Activated gamma-delta T cell treated with Interleukin-2 at 50 U/mL for 16 hours (primary cell): Measurements from ENCODE around the gene TGFBR3L.
"Not testable (repeated sequence)": the region's sequence is repeated elsewhere in the genome, so short reads cannot be mapped to it uniquely, and the experiment has no call there.

Experiments used
- DNase-seq: peaks from one replicate; pipeline ENCODE4 v3.0.0-alpha.2; 2020

The TGFBR3L gene

DNA sequence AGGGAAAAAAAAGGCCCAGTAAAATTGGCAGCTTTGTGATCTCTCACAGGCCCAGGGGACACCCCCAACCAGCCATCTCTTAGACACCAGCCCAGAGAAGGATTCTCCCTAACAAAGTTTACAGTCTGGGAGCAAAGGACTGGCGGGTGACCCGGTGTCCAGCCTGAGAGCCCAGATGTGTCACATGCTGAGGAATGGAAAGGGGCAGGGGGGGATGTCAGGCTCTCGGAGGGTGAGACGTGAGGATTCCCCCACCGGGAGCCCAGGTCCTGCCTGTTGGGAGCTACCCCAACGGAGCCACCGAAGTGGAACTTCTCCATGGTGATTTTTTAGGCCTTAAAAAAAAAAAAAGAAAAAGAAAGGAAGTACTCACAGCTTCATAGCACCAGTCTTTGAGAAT lies 16.1 kb downstream of the TGFBR3L start:
- DNase-seq, result no peak

DNA sequence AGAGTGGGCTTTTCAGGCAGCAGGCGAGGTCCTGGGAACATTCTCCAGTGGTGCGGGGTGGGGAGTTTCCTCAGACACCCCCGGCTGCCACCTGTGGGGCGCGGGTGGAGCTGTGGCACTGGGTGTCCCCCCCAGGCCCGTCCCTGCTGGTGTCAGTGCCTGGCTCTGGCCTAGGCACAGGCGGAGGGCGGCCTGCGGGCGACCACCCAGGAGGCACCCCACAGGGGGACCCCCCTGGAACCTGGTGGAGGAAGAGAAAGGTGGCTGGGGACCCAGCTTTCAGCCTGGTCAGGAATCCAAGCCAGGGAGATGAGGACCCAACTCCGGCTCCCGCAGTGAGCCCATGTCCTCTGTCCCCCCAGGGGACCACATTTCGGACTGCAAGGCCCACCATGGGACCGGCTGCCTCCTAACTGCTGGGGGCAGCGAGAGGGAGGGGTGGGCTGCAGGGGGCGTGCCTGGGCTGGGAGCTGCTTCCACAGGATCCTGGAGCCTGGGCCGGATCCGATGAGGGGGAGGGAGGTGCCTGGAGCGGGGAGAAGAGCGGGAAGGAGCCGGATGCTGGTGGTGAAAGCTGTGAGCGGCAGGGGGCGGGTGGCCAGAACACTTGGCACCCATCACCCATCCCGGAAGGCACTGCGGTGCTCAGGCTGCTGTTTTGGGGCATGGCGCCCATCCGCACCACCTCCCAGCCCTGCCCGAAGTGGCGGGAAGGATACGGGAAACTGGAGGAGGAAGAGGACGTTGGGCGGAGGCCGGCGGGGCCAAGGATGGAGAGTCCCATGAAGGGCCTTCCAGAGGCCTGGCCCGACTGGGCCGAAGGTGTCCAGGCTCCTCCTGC lies 16.8 kb downstream of the TGFBR3L start:
- DNase-seq, result no peak

DNA sequence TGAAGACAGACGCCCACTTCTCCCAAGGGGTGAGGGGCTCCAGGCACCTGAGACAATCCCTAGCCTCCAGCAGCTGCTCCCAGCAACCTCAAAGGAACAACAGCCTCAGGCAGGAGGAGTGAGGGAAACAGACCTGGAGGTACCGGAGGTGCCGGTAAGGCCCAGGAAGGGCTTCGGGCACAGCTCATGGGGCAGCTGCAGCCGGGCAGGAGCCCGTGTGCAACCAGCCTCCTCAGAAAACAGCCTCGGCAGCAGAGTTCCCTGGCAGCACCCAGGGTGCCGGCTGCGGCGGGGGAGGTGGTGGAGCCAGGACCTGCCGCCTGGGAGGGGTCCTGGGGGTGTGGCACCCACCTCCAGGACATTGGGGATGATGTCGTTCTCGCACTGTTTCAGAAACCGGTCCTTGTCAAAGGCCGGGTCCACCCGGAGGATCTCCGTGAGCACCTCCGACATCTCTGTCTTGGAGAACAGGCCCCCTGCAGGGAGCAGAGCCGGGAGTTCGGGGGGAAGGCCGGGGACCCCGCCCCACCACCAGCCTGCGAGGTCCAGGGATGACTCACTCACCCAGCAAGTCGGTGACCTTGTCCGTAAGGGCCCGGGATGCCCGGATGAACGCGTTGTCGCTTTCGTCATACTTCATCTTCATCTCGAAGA lies 17.8 kb downstream of the TGFBR3L start:
- no peak for DNase-seq

DNA sequence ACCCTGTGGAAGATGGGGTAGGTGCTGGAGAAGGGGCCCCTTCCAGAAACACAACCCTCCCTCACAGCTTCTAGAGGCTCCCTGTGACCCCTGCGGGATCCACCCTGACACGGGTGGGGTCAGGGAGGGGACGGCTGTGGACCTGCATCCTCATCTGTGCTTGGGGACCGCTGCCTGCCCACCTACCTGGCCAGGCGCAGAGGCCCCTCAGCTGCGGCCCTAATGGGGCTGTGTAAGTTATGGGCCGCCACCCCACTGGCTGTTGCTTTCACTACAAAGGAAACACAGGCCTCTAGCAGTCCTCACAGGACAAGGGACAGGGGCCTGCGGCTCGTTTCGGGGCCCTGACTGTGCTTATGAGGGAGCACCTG lies 18.3 kb downstream of the TGFBR3L start:
- DNase-seq, result no peak

DNA sequence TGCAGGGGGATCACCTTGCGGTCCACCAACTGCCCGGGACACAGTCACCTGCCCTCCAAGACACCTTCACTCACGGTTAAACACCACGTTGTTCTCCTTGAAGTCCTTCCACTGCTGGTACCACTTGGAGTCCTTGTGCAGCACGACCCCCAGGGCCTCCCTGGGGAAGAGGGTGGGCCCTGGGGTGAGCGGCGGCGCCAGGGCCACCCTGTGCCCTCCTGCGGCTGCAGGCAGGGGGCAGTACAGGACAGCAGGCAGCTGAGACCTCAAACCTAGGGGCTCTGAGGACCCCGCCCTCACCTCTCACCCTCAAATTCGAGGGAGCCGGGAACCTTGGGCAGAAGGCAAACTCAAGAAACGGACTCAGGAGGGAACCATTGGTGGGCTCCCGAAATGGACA lies 18.8 kb downstream of the TGFBR3L start:
- DNase-seq, result no peak

DNA sequence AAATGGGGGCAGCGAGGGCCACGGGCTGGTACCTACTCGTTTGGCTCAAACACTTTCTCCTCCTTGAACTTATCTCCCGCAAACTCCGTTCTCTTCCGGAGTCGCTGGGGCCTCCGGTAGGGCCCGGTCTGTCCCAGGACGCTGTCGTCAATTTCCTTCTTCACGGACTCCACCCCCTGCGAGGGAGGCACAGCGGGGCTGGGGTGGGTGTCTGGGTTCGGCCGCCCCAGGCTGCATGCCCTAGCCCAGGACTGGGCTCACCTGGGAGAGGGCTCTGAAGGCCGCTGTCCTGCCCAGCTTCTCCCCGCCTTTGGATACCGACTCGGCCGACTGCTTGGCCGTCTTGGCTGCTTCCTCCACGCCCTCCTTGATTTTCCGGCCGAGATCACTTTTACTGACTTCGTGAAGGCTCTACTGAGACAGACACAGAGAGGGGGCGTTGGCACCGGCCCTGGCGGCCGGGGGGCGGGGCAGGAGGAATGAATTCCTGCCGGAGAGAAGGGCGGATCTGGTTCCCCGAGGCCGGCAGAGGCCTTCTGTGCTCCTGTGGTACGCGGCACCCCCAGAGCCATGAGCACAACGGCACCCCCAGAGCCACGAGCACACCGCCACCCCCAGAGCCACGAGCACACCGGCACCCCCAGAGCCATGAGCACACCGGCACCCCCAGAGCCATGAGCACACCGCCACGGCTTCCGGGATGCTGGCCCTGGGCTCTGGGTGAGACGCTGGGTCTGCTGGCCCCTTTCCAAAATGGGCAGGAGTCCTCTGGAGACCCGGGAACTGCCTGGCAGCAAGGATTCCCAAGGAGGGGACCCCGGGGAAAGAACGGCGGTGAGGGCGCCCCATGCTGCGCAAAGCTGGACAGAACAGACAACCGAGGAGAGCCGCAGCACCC lies 19.4 kb downstream of the TGFBR3L start:
- no peak for DNase-seq

DNA sequence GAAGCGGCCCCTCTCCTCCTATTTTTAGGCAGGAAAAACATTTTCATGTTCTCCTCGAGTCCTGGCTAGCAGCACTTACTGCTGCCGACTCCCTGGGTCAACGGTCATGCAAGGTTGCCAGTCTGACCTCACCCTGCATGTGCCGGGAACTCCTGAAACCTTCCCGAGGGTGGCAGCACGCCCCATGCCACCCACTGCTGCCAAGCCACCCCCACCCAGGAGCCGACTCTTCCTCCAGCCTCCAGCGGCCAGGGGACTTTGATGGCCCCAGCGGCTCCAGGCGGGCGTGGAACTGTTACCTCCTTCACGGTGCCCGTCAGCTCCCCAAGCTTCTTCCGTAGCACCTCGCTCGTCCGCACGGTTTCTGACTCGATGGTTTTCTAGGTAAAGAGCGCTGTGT lies 20.1 kb downstream of the TGFBR3L start:
- no peak for DNase-seq

DNA sequence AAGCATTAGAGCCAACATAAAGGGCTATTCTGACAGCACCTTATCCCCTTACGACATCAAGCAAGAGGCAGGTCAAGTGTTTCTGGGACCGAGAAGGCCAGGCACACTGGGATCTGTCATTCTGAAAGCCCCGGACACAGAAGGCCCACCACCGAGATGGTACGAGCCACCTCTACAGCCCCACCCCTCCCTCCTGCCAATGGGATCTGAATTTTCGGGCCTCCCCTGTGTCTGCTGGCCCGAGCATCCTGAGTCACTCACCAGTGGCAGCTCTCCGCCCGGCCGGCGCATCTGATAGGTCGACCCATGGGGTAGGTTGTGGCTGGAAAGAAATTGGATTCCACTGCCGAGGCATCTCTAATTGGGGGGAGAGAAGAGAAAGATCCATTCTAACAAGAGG lies 26.2 kb downstream of the TGFBR3L start:
- no peak for DNase-seq

DNA sequence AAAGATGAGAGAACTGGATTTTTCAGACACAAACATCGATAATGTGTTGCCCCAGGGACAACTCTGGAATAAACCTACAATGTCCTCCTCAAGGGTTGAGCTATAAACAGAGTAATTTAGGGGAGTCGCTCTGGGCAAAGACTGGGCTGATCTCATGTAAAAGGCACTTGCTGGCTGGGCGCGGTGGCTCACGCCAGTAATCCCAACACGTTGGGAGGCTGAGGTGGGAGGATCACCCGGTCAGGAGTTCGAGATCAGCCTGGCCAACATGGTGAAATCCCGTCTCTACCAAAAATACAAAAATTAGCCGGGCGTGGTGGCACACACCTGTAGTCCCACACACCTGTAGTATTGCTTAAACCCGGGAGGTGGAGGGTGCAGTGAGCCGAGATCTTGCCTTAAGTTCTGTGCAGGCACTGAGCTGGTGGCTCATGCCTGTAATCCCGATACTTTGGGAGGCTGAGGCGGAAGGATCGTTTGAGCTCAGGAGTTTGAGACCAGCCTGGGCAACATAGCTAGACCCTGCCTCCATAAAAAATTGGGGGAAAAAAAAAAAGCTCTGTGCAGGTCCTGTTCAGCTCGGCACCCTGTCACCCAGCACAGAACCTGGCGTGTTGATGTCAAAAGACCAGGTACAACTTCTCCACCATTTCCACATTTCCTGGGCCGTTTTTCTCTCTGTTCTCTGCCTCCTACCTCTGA lies 27.4 kb downstream of the TGFBR3L start:
- no peak for DNase-seq

DNA sequence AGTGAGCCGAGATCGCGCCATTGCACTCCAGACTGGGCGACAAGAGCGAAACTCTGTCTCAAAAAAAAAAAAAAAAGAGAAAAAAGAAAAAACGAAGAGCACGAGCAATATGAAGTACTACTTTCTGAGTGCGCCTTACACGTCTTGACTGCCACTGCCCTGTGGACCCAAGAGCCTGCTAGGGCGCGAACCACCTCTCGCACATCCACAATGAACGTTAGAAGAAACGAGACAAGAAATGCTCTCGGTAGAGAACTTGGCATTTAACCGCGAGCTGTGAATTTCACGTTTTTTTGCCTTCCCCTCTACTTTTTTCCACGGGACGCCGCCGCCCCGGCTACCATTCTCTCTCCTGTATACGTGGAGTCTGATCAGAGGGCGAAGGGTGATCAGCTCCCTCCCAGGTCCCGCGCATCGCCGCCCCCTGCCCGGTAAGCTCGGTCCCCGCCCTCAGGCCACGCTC lies 28.4 kb downstream of the TGFBR3L start:
- no peak for DNase-seq

DNA sequence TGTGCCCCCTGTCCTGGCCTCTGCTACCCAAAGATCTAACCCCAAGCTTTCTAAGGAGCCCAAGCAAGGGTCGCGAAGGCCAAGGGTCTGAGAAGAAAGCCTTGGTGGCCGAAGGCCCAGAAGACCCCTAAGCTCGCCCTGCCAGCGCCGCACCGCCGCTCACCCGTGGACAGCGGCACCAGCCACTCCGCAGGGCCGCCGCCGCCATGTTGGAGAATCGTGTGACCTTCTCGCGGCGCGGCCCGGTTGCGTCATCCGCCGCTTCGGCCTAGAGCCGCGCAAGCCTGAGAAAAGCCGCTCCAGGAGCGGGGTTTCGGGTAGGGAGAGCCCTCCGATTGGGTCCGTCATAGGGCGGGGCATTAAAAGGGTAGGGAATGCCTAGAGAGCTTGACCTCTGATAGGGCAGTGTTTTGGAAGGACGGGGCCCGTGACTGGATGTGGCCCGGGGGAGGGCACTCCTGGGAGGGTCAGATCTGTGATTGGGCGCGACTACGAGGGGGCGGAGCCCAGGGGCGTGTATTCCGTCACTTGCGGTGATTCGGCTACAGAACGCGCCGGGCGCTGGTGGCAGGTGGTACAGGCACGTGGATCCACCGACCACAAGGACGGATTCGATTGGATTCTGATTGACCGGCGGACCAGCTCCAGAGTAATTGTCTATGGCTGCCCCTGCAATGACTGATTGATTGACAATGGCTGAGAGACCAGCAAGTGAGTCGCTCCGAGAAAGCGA lies 29.0 kb downstream of the TGFBR3L start, which contains the start of gene TIMM44:
TSS of gene TIMM44 (minus strand) at position 223 of the 733 bp plus-strand sequence. CDS start at position 208, 15 bp downstream.
- DNase-seq, result peak; percentile 98

DNA sequence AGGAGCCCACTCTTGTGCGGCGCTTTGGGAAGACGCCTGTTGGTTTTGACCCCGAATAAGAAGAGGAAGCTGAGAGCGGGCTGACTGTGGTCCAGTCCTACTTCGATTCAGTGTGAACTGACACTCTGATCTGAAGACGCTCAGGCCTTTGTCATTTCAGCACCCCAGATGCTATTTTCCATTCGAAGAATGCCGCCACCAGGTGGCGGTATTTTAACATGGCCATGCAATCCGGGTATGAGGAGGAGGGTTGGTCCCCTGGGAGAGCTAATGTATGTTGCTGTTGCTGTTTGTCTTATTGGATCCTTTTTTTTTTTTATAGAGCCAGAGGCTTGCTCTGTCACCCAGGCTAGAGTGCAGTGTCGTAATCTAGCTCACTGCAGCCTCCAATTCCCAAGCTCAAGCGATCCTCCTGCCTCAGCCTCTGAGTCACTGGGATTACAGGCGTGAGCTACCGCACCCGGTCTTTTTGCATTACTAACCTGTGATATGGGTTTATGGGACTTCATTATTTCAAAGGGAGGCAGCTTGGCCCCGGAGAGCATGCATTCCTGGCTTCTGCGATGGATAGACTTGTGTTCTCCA lies 29.6 kb downstream of the TGFBR3L start:
- peak; percentile 86 for DNase-seq

DNA sequence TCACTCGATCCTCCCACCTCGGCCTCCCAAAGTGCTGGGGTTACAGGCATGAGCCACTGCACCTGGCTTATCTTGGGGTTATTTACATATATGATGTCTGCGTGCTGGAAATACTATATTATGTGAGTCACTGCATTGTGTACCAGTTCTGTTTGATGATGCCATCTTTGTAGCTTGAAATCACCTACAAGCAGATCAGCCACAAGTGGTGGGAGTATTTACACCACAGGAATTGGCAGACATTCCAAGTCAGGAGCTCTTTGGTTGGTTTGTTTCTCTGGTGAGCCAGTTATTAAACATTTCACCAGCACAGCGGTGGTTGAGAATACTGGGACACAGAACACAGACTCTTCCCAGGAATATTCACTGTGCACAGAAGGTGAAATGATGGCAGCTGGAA lies 33.3 kb downstream of the TGFBR3L start:
- no peak for DNase-seq

DNA sequence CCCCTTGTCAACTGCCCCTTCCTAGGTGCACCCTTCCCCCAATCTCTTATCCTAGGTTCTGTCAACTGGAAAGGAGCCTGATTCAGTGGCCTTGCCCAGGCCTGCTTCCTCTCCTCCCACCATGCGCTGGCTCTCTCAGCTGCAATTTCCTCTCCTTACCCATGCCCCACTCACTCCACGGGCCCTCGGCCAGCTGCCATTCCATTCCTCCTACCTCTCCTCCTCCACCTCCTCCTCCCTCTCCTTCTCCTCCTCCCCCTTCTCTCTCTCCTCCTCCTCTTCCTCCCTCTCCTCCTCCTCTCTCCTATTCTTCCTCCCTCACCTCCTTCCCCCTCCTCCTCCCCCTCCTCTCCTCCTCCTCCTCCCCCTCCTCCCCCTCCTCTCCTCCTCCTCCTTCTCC lies 38.4 kb downstream of the TGFBR3L start:
- no peak for DNase-seq

DNA sequence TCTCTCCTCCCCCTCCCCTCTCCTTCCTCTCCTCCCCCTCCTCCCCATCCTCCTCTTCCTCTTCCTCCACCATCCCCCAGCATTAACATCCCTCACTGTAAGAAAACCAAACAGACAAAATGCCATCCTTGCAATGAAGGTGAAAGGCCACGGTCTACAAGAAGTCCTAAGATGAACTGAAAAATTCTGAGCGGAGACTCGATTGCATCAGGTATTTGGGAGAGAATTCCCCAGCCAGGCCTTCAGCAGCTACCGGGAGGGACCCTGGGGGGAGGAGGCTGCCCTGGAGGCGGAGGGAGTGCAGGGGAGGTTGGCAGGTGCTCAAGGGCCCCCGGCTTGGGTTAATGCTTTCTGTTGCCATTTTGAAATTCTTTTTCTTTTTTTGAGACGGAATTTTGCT lies 38.9 kb downstream of the TGFBR3L start:
- DNase-seq, result no peak

DNA sequence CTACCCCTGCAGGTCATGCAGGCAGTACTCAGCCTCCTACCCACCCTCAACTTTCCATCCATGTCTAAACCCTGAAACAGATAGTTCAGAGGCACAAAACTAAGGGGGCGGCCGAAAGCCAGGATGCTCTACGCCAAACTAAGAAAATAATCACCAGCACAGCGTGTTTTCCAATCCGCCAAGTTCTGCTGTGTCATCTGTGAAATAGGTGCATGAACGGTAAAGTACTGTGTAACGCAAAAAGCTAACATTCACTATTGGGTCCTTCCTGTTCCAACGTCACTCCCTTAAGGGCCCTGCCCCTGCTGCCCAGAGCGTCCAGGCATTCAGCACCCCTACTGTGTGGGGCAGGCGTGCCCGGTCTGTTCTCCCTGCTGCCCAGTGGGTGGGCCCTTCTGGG lies 41.1 kb downstream of the TGFBR3L start:
- DNase-seq, result no peak

DNA sequence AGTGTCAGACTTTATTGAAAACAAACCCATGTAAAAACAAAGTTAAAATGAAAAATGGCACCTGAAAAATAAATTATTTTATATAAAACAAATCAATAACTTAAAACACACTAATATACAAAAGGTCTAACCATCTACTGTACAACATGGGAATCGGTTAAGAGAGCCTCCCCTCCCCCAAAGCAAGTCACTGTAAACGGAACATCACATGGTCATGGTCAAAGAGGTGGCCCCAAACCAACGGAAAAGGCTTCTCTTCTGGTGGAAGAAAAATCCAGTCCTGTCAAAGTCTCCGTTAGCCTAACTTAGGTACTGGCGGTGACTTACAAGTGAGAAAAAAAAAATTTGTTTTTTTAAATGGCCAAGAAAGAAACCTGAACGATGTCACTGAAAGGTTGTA lies 44.6 kb downstream of the TGFBR3L start:
- DNase-seq, result no peak

DNA sequence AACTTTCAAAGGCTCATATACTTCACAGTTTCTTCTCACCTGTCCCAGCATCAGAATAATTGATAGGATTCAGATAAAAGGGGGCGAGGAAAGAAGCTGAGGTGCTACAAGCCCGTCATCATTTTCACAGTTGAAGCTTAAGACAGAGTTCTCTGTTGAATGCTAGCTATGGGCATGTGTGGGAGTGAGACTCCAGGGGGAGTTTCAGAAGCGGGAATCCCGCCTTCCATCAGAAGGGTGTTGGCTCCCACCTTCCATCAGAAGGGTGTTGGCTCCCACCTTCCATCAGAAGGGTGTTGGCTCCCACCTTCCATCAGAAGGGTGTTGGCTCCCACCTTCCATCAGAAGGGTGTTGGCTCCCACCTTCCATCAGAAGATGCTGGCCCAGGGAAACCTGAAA lies 46.5 kb downstream of the TGFBR3L start:
- not testable (repeated sequence) for DNase-seq

DNA sequence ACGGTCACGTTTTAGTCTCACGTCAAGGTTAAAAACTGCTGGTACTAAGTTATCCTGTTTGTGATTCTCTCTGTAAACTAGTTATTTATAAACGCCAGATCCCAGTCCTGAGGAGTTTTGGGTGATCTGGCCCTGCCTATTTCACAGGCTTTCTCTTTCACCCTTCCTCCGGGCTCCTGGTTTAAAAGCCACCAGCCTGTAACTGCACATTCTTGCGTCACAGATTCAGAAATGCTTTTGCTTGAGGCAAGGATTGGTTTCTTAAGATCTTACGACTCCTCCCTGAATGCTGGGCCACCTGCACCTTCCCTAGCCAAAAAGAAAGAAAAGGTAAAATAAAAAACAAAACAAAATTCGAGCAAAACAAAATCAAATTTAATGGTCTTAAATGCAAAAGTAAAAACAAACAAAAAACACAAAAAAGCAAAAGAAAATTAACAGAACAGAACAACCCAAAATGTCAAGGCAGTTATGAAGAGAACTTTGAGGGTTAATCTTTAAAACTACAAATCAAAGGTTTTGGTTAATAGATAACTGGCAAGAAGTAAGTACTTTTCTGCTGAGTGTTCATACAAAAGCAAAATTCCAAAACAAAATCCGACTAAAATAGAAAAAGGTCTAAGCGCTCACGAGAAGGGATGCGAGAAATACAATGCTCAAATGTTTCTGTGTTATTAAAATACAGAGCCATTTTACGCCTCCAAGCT lies 47.4 kb downstream of the TGFBR3L start:
- DNase-seq, result no peak

DNA sequence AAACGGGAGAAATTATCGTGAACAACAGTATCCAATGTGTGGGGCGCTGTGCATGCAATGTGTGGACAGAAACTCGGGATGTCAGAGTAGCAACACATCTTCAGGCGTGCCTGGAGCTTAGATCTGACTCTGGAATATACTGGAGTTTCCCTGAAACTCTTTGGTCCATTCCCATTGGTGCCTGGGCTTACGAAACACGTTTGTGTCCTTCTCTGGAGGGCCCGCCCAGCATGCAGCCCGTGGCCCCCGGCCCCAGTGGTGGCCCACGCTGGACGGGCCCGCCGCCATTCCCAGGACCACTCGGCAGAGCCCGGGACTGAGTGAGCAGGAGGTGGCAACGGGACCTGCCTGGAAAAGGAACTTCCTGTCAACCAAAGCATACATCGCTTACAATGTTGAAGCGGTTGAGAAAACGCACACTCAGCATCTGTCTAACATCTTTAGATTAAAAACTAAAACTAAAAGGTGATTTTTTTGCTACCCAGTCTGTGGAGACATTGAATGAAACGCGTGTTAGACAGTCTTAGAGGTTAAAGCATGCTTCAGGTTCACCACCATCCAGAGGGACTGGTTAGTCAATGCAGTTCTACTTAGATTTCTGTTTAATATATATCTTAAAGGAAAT lies 48.1 kb downstream of the TGFBR3L start:
- no peak for DNase-seq
